GM12878 (cell line): ENCODE measurements around the gene OSM. TPM values are rescaled to one million over a fixed set of nuclear protein-coding genes. Genes with fewer than 3 reads are reported as not detected.

ENCODE experiments used
- ATAC-seq: fragments of 200-7000 bp; cut with Tn5 transposase; 3 replicates; pipeline ENCODE4 v1.9.1; 2020; ENCODE audit warnings: mild to moderate bottlenecking, moderate library complexity
- BruUV-seq: library from RNA; stranded (reverse); fragments of 400-500 nt; replicated peaks from 2 replicates; lab custom pipeline; 2021; lab: Mats Ljungman, UMichigan
- CTCF ChIA-PET: fragments of 300-600 bp; sonication (Branson Sonifier 250); formaldehyde crosslinking; extraction: SDS; loops from one replicate; lab custom pipeline; 2021; ENCODE audit warnings: inconsistent platforms; lab: Yijun Ruan, JAX
- POLR2A ChIA-PET: fragments of 350-600 bp; formaldehyde crosslinking; extraction: SDS; loops from one replicate; lab custom pipeline; 2021; ENCODE audit warnings: inconsistent platforms; lab: Charles Lee
- RAD21 ChIA-PET: fragments of 300-600 bp; sonication (Branson Sonifier 250); formaldehyde crosslinking; loops from one replicate; lab custom pipeline; 2023; ENCODE audit warnings: antibody characterized with exemption; ENCODE audit not compliant: unreplicated experiment; lab: Charles Lee
- SMC1A ChIA-PET: fragments of 300-600 bp; sonication (Branson Sonifier 250); formaldehyde crosslinking; loops from one replicate; lab custom pipeline; 2023; ENCODE audit not compliant: unreplicated experiment, uncharacterized antibody; lab: Charles Lee
- DNase-seq: peaks from one replicate; pipeline ENCODE4 v3.0.0-alpha.2; 2011; ENCODE audit warnings: low read depth, low spot score
- FAIRE-seq: peaks from 3 replicates; lab custom pipeline; 2011; peaks lifted over from hg19 to GRCh38; lab: Jason Lieb, UNC
- H2AFZ ChIP-seq: 2 replicates; pipeline ENCODE4 v1.6.0; 2011; ENCODE audit warnings: low read depth, low read length, control low read depth; ENCODE audit not compliant: control insufficient read depth
- H3K27ac ChIP-seq: 2 replicates; pipeline ENCODE4 v1.5.1; 2011; ENCODE audit warnings: control low read depth; ENCODE audit not compliant: control insufficient read depth, insufficient read depth
- H3K27me3 ChIP-seq, 2 experiments: replicated peaks in 1 of 2; 2 replicates each; pipeline versions ENCODE4 v1.6.0 to v1.6.1; 2011; ENCODE audit warnings: low read length in 1 of 2; ENCODE audit not compliant: control insufficient read depth in 2 of 2, insufficient read depth in 2 of 2
- H3K36me3 ChIP-seq, 2 experiments: 2 replicates each; pipeline ENCODE4 v1.5.1; 2011; ENCODE audit warnings: low read length in 1 of 2; ENCODE audit not compliant: control insufficient read depth in 2 of 2, insufficient read depth in 2 of 2
- H3K4me1 ChIP-seq: 2 replicates; pipeline ENCODE4 v1.6.1; 2011; ENCODE audit warnings: mild to moderate bottlenecking, low read length, moderate library complexity, mixed read lengths; ENCODE audit not compliant: control insufficient read depth, insufficient read depth
- H3K4me2 ChIP-seq: 2 replicates; pipeline ENCODE4 v1.6.0; 2011; ENCODE audit warnings: control low read depth; ENCODE audit not compliant: control insufficient read depth, insufficient read depth
- H3K4me3 ChIP-seq: fragments of 200-600 bp; sonication (generic); 2 replicates; pipeline ENCODE4 v1.5.1; 2016
- H3K79me2 ChIP-seq: 2 replicates; pipeline ENCODE4 v1.6.0; 2011; ENCODE audit warnings: low read length; ENCODE audit not compliant: control insufficient read depth, insufficient read depth
- H3K9ac ChIP-seq: 2 replicates; pipeline ENCODE4 v1.8.0; 2011; ENCODE audit warnings: low read length, control low read depth, mixed read lengths; ENCODE audit not compliant: control insufficient read depth, insufficient read depth
- H3K9me3 ChIP-seq: replicated peaks from 3 replicates; pipeline ENCODE4 v1.5.1; 2011; ENCODE audit warnings: mild to moderate bottlenecking, low read length; ENCODE audit not compliant: control insufficient read depth, insufficient read depth
- H4K20me1 ChIP-seq: 2 replicates; pipeline ENCODE4 v1.6.0; 2011; ENCODE audit not compliant: control insufficient read depth, insufficient read depth
- JUNB ChIP-seq: IDR thresholded peaks from 2 replicates; pipeline ENCODE4 v1.6.1; 2016; ENCODE audit warnings: antibody characterized with exemption, mild to moderate bottlenecking
- MXI1 ChIP-seq: fragments of 150-350 bp; IDR thresholded peaks from 2 replicates; pipeline ENCODE4 v1.6.1; 2011; ENCODE audit warnings: low read depth, mild to moderate bottlenecking, inconsistent platforms, low read length, improper control_type of control experiment
- SP1 ChIP-seq: IDR thresholded peaks from one replicate; pipeline ENCODE4 v1.6.1; 2011; ENCODE audit warnings: low read depth, low read length
- SUZ12 ChIP-seq: fragments of 200-600 bp; sonication (generic); IDR thresholded peaks from one replicate; pipeline ENCODE4 v1.6.1; 2018; ENCODE audit warnings: antibody characterized with exemption, mild to moderate bottlenecking; ENCODE audit not compliant: unreplicated experiment
- ZNF217 ChIP-seq: fragments of 450-650 bp; IDR thresholded peaks from 2 replicates; pipeline ENCODE4 v1.6.1; 2017; ENCODE audit warnings: antibody characterized with exemption, mild to moderate bottlenecking
- ZNF24 ChIP-seq: fragments of 450-650 bp; IDR thresholded peaks from 2 replicates; pipeline ENCODE4 v1.6.1; 2017; ENCODE audit warnings: antibody characterized with exemption, mild to moderate bottlenecking
- WGBS: methylation state at CpG from one replicate; pipeline ENCODE4 v1.1.6; 2016; ENCODE audit warnings: low lambda C conversion rate; ENCODE audit not compliant: insufficient replicate concordance, insufficient coverage; ENCODE audit errors: missing lambda C conversion rate; 5-methylcytosine and 5-hydroxymethylcytosine counted together
- in situ Hi-C: fragments of 300-500 bp; cut with MboI; formaldehyde crosslinking; loops from 9 replicates; pipeline ENCODE4 v1.14.3; 2018; ENCODE audit warnings: mixed read lengths
- intact Hi-C: fragments of 100-400 bp; cut with micrococcal nuclease; formaldehyde crosslinking; loops from one replicate; pipeline ENCODE4 v1.14.2; 2022; ENCODE audit not compliant: unreplicated experiment
- polyA plus RNA-seq, 11 experiments: library from polyadenylated mRNA; depleted of rRNA in 4 of 11; unstranded in 6 of 11; stranded (reverse) in 5 of 11; fragments of >200 nt; fragmentation: Nextera tagmentation in 4 of 11; fragmentation: Illumina TruSeq in 1 of 11; extraction: Ambion mirVana in 4 of 11; extraction: Trizol in 1 of 11; gene quantifications; 1 replicate in 1 of 11; 2 replicates in 10 of 11; pipeline versions ENCODE4 v1.2.1 to v1.2.3, GENCODE V29; 2011 to 2016; ENCODE audit warnings: inconsistent platforms in 2 of 11, missing spikeins in 2 of 11, low read depth in 1 of 11
- total RNA-seq, 4 experiments: library from RNA; depleted of rRNA in 3 of 4; stranded (reverse); fragments of >200 nt in 3 of 4; fragmentation: Illumina TruSeq in 1 of 4; extraction: Trizol in 1 of 4; gene quantifications; 2 replicates each; pipeline versions ENCODE4 v1.2.1 to v1.2.3, GENCODE V29; 2013 to 2021
- TF ChIP-seq, protein P1 (sequence below): IDR thresholded peaks from 2 replicates; pipeline ENCODE4 v1.6.1; 2011; ENCODE audit warnings: borderline replicate concordance, low read depth, mild to moderate bottlenecking, moderate library complexity, mixed read lengths, low read length; ENCODE audit not compliant: insufficient read depth; ENCODE audit errors: extremely low read length

The OSM gene
- total and polyA plus RNA-seq, 10 of the 15 experiments (the other 5 are each of a cell fraction or from before 2014, with no cell fraction given) = 0.06 to 1.4 (median 0.59) TPM

DNA sequence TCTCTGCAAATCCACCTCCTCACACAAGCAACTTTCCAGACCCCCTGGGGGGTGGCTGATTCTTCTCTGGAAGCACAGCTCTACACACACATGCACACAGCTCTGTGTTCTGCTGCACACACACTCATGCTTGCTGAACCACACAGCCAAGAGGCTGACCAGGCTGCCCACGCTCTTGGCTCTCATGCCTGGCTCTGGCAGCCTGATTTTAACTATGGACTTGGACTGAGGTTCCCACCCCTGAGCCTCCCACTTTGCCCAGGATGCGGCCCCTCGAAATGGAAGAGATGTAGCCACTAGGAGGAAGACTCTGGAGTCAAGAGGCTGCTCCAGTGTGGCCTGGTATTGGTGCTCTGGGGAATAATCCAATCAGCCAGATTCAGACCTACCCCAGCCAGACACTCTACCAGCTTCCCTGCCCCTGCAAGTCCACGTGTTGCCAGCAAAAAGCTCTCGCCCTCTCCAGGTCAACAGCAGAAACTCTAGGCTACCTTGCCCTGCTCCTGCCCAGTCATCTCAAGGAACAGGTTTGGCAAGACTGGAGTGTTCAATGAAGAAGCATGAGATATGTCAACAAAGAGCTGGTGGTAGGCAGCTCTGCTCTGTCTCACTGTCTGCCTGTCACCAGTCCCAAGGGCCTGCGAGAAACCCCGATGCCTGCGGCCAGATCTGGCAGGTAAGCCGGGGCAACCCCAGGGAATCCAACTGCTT lies 31.5 kb upstream of the OSM start:
- TF ChIP-seq JUNB (no peak), SUZ12 (no peak), ZNF24 (no peak), SP1 (no peak), ZNF217 (no peak), MXI1 (no peak)
- TF ChIP-seq, protein P1, sequence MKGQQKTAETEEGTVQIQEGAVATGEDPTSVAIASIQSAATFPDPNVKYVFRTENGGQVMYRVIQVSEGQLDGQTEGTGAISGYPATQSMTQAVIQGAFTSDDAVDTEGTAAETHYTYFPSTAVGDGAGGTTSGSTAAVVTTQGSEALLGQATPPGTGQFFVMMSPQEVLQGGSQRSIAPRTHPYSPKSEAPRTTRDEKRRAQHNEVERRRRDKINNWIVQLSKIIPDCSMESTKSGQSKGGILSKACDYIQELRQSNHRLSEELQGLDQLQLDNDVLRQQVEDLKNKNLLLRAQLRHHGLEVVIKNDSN = no peak
- RAD21 ChIA-PET = interaction anchor here (0.6 kb wide), 1 partner anchor 29 kb away, joined by 5 read pairs; no protein-coding TSS in a partner anchor
- Histone ChIP-seq H3K27ac (no peak overlapping the region), H3K4me3 (no peak overlapping the region), H3K79me2 (peaks cover 1% of the 10 kb centered on the region; the same call in 1 of the 2 replicates), H3K4me1 (peaks cover 12% of the 10 kb centered on the region), H2AFZ (no peak overlapping the region), H4K20me1 (no peaks in the 10 kb centered on the region), H3K9ac (no peak overlapping the region), H3K4me2 (no peak overlapping the region), H3K36me3 (peaks cover 15 to 48% of the 10 kb centered on the region in 2 experiments; a peak in 3 of 4 replicates), H3K9me3 (no peaks in the 10 kb centered on the region), H3K27me3 (no peaks in the 10 kb centered on the region)
- BruUV-seq = no TSS peak
- intact Hi-C loops = no loop called here
- CTCF ChIA-PET = interaction anchor here (1.1 kb wide), 1 partner anchor 10 kb away, joined by 4 read pairs; no protein-coding TSS in a partner anchor
- FAIRE-seq (no peak), ATAC-seq (no peak), DNase-seq (no peak)
- in situ Hi-C loops = no loop called here
- POLR2A ChIA-PET = no interaction called here
- 63% methylated on average over 9 of the region's 9 CpGs for WGBS
- SMC1A ChIA-PET = no interaction called here
